SK-N-SH treated with all-trans-retinoic acid at 6 μM for 48 hours (cell line): ENCODE results near the gene PLAAT3.

Experiments used
- ESRRG ChIP-seq: fragments of 250-450 bp; sonication (Bioruptor Pico); IDR thresholded peaks from 2 replicates; pipeline ENCODE4 v1.6.1; 2021; ENCODE audit warnings: mild to moderate bottlenecking
- OSR1 ChIP-seq: fragments of 250-450 bp; sonication (Bioruptor Pico); IDR thresholded peaks from 2 replicates; pipeline ENCODE4 v1.8.0; 2022; ENCODE audit warnings: moderate library complexity, mild to moderate bottlenecking, inconsistent platforms
- SNAI2 ChIP-seq: fragments of 250-450 bp; sonication (Bioruptor Pico); IDR thresholded peaks from 2 replicates; pipeline ENCODE4 v1.5.0; 2020; ENCODE audit warnings: mild to moderate bottlenecking, moderate library complexity
- TSHZ2 ChIP-seq: fragments of 250-450 bp; sonication (Bioruptor Pico); IDR thresholded peaks from 2 replicates; pipeline ENCODE4 v1.5.0; 2020; ENCODE audit warnings: mild to moderate bottlenecking, moderate library complexity
- ZFP3 ChIP-seq: fragments of 250-450 bp; sonication (Bioruptor Pico); IDR thresholded peaks from 2 replicates; pipeline ENCODE4 v1.5.0; 2020; ENCODE audit warnings: mild to moderate bottlenecking, moderate library complexity
- ZFP30 ChIP-seq: fragments of 450-650 bp; formaldehyde crosslinking; IDR thresholded peaks from 2 replicates; pipeline ENCODE4 v1.5.0; 2022; ENCODE audit warnings: mild to moderate bottlenecking, moderate library complexity
- ZNF8 ChIP-seq: fragments of 450-650 bp; formaldehyde crosslinking; IDR thresholded peaks from 2 replicates; pipeline ENCODE4 v1.5.0; 2020; ENCODE audit warnings: mild to moderate bottlenecking, moderate library complexity
- TF ChIP-seq, protein P1 (sequence below): fragments of 250-450 bp; sonication (Bioruptor Pico); IDR thresholded peaks from 2 replicates; pipeline ENCODE4 v1.8.0; 2020; ENCODE audit warnings: mild to moderate bottlenecking, moderate library complexity, borderline replicate concordance
- TF ChIP-seq, protein P2 (sequence below): fragments of 250-450 bp; sonication (Bioruptor Pico); IDR thresholded peaks from 2 replicates; pipeline ENCODE4 v1.8.0; 2021; ENCODE audit warnings: low read depth, mild to moderate bottlenecking, moderate library complexity, borderline replicate concordance

GRCh38 chr11:63621071-63621470 is 6.8 kb upstream of the PLAAT3 start:
- TF ChIP-seq ESRRG (CRISPR knock-in tag) (no peak), ZFP30 (CRISPR knock-in tag) (no peak), TSHZ2 (no peak), ZNF8 (CRISPR knock-in tag) (no peak), SNAI2 (CRISPR knock-in tag) (no peak), ZFP3 (CRISPR knock-in tag) (no peak), OSR1 (CRISPR knock-in tag) (no peak)
- TF ChIP-seq, protein P1, sequence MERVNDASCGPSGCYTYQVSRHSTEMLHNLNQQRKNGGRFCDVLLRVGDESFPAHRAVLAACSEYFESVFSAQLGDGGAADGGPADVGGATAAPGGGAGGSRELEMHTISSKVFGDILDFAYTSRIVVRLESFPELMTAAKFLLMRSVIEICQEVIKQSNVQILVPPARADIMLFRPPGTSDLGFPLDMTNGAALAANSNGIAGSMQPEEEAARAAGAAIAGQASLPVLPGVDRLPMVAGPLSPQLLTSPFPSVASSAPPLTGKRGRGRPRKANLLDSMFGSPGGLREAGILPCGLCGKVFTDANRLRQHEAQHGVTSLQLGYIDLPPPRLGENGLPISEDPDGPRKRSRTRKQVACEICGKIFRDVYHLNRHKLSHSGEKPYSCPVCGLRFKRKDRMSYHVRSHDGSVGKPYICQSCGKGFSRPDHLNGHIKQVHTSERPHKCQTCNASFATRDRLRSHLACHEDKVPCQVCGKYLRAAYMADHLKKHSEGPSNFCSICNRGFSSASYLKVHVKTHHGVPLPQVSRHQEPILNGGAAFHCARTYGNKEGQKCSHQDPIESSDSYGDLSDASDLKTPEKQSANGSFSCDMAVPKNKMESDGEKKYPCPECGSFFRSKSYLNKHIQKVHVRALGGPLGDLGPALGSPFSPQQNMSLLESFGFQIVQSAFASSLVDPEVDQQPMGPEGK (CRISPR knock-in tag), result no peak
- TF ChIP-seq, protein P2, sequence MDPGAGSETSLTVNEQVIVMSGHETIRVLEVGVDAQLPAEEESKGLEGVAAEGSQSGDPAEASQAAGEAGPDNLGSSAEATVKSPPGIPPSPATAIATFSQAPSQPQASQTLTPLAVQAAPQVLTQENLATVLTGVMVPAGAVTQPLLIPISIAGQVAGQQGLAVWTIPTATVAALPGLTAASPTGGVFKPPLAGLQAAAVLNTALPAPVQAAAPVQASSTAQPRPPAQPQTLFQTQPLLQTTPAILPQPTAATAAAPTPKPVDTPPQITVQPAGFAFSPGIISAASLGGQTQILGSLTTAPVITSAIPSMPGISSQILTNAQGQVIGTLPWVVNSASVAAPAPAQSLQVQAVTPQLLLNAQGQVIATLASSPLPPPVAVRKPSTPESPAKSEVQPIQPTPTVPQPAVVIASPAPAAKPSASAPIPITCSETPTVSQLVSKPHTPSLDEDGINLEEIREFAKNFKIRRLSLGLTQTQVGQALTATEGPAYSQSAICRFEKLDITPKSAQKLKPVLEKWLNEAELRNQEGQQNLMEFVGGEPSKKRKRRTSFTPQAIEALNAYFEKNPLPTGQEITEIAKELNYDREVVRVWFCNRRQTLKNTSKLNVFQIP, result no peak
